ENCODE measurements around the gene NFIX. TPM values are rescaled to one million over a fixed set of nuclear protein-coding genes. Genes with fewer than 3 reads are reported as not detected.

NFIX gene
- total and polyA plus RNA-seq, 2 donors (not counting 1 experiment from before 2014, with no cell fraction given), result 0.69 to 5.6 TPM

- H3K4me2 ChIP-seq (replicated peaks; ENCODE audit: low read depth, low read length, poor library complexity, severe bottlenecking), result no peak overlapping the region
- Mint-ChIP-seq H3K27ac (no peak overlapping the region), H3K4me1 (peaks cover 48% of the 10 kb centered on the region), H3K27me3 (no peaks in the 10 kb centered on the region), H3K9me3 (ENCODE audit: insufficient read depth) (no peaks in the 10 kb centered on the region), H3K4me3 (peak overlapping the region; percentile 41)
- H3K9me3 ChIP-seq (ENCODE audit: control extremely low read depth in 1 of 3, control insufficient read depth in 2 of 3, insufficient read depth in 1 of 3, low read length in 2 of 3), result peaks cover 0 to 4% (median 0%) of the 10 kb centered on the region in 3 donors
- no peak for ATAC-seq (ENCODE audit: low read depth)
- WGBS (ENCODE audit: insufficient coverage), result 91% methylated on average over 8 of the region's 10 CpGs
- DNase-seq, result no peak
- peaks cover 31% of the 10 kb centered on the region for H4K20me1 ChIP-seq (ENCODE audit: control insufficient read depth, insufficient read depth, low read length, poor library complexity, severe bottlenecking)
- H2AFZ ChIP-seq (ENCODE audit: insufficient read depth, low read depth, low read length, poor library complexity, severe bottlenecking), result no peak overlapping the region
- no peak overlapping the region for H3K27ac ChIP-seq (ENCODE audit: low read length in 2 of 2)
- TF ChIP-seq EZH2 (IDR thresholded peaks at IDR 0.05; ENCODE audit: borderline replicate concordance, insufficient read depth, low read depth, low read length, poor library complexity, severe bottlenecking) (no peak), CTCF (IDR thresholded peaks at IDR 0.05) (no peak)
- ChIA-PET CTCF (interaction anchor here (0.7 to 1.3 kb wide), 3 partner anchors 12 to 89 kb away, joined by 3 read pairs; no protein-coding TSS in a partner anchor), POLR2A (no interaction called here)
- peaks cover 72% of the 10 kb centered on the region for H3K79me2 ChIP-seq (ENCODE audit: control insufficient read depth, insufficient read depth, low read length)
- H3K27me3 ChIP-seq (replicated peaks in 1 of 4; ENCODE audit: control extremely low read depth in 1 of 4, control insufficient read depth in 3 of 4, insufficient read depth in 4 of 4, low read length in 3 of 4), result no peaks in the 10 kb centered on the region
- H3K9ac ChIP-seq (ENCODE audit: low read length), result no peak overlapping the region
- intact Hi-C loops (cut with micrococcal nuclease), result no loop called here
- H3K4me3 ChIP-seq (ENCODE audit: control extremely low read depth in 1 of 5, extremely low read depth in 1 of 5, insufficient read depth in 1 of 5, low read depth in 2 of 5, low read length in 4 of 5), result no peak overlapping the region
- H3K4me1 ChIP-seq (ENCODE audit: control insufficient read depth in 2 of 2, insufficient read depth in 2 of 2, low read length in 2 of 2), result peaks cover 21 to 40% of the 10 kb centered on the region in 2 donors
- no peaks in the 10 kb centered on the region for H3K36me3 ChIP-seq (replicated peaks in 1 of 2; ENCODE audit: control extremely low read depth in 1 of 2, control insufficient read depth in 1 of 2, extremely low read depth in 1 of 2, insufficient read depth in 2 of 2, low read length in 1 of 2)
Measured at GRCh38 chr19:13120817-13121216, 125.5 kb downstream of the NFIX start.

GRCh38 chr19:13121551-13122274, 126.4 kb downstream of the NFIX start:
- Histone ChIP-seq H3K27ac (ENCODE audit: low read length in 2 of 2) (no peak overlapping the region), H3K9me3 (ENCODE audit: control extremely low read depth in 1 of 3, control insufficient read depth in 2 of 3, insufficient read depth in 1 of 3, low read length in 2 of 3) (peaks cover 0 to 4% (median 0%) of the 10 kb centered on the region in 3 donors), H3K4me1 (ENCODE audit: control insufficient read depth in 2 of 2, insufficient read depth in 2 of 2, low read length in 2 of 2) (peaks cover 17 to 35% of the 10 kb centered on the region in 2 donors), H3K79me2 (ENCODE audit: control insufficient read depth, insufficient read depth, low read length) (peaks cover 72% of the 10 kb centered on the region), H4K20me1 (ENCODE audit: control insufficient read depth, insufficient read depth, low read length, poor library complexity, severe bottlenecking) (peaks cover 25% of the 10 kb centered on the region), H2AFZ (ENCODE audit: insufficient read depth, low read depth, low read length, poor library complexity, severe bottlenecking) (no peak overlapping the region), H3K9ac (ENCODE audit: low read length) (no peak overlapping the region), H3K36me3 (replicated peaks in 1 of 2; ENCODE audit: control extremely low read depth in 1 of 2, control insufficient read depth in 1 of 2, extremely low read depth in 1 of 2, insufficient read depth in 2 of 2, low read length in 1 of 2) (no peaks in the 10 kb centered on the region), H3K4me3 (ENCODE audit: control extremely low read depth in 1 of 5, extremely low read depth in 1 of 5, insufficient read depth in 1 of 5, low read depth in 2 of 5, low read length in 4 of 5) (no peak overlapping the region), H3K4me2 (replicated peaks; ENCODE audit: low read depth, low read length, poor library complexity, severe bottlenecking) (no peak overlapping the region), H3K27me3 (replicated peaks in 1 of 4; ENCODE audit: control extremely low read depth in 1 of 4, control insufficient read depth in 3 of 4, insufficient read depth in 4 of 4, low read length in 3 of 4) (no peaks in the 10 kb centered on the region)
- intact Hi-C loops (cut with micrococcal nuclease), result no loop called here
- POLR2A ChIA-PET, result no interaction called here
- no peaks in the 10 kb centered on the region for H3K9me3 Mint-ChIP-seq (ENCODE audit: insufficient read depth)
- TF ChIP-seq CTCF (IDR thresholded peaks at IDR 0.05) (no peak), EZH2 (IDR thresholded peaks at IDR 0.05; ENCODE audit: borderline replicate concordance, insufficient read depth, low read depth, low read length, poor library complexity, severe bottlenecking) (no peak)
- 82% methylated on average over 17 of the region's 18 CpGs for WGBS (ENCODE audit: insufficient coverage)
- DNase-seq, result no peak
- H3K4me3 Mint-ChIP-seq, result peak overlapping the region; percentile 4
- H3K4me1 Mint-ChIP-seq, result peaks cover 44% of the 10 kb centered on the region
- H3K27me3 Mint-ChIP-seq, result no peaks in the 10 kb centered on the region
- CTCF ChIA-PET, result interaction anchor here (0.7 to 1.3 kb wide), 2 partner anchors 11 to 17 kb away, joined by 3 read pairs; no protein-coding TSS in a partner anchor
- H3K27ac Mint-ChIP-seq, result peak overlapping the region; percentile 32
- ATAC-seq (ENCODE audit: low read depth), result no peak
